ENCODE data around the gene GARIN5B. TPM values are rescaled to one million over a fixed set of nuclear protein-coding genes. Genes with fewer than 3 reads are reported as not detected.

Gene GARIN5B
- total RNA-seq: not detected in 2 replicates

DNA sequence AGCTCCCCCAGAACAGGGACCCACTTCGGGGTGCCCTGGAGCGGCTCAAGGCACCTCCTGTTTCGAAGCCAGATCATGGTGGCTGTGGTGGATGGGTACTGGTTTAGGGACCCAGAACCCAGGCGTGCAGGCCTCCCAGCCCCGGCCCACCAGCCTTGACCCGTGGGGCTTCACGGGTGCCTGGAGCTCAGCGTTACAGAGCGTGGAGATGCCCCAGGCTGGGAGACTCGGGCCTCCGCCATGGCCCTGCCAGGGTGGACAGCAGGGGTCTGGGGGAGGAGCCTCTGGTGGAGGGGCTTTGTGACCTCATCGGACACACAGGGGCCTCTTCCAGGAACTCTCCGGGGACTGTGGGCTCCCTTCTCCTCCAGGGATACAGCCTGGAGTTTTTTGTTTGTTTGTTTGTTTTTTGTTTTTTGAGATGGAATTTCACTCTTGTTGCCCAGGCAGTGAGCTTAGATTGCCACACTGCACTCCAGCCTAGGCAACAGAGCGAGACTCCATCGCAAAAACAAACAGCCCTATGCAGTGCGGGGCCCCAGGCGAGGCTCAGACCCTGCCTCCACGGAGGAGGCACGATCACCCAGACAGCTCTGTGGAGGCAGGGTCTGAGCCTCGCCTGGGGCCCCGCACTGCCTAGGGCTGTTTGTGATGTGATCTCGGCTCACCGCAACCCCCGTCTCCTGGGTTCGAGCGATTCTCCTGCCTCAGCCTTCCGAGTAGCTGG lies at the start of gene GARIN5B:
GARIN5B (minus strand) TSS at position 271 of the 727 bp plus-strand sequence; CDS start at position 77, 194 bp downstream.

DNA sequence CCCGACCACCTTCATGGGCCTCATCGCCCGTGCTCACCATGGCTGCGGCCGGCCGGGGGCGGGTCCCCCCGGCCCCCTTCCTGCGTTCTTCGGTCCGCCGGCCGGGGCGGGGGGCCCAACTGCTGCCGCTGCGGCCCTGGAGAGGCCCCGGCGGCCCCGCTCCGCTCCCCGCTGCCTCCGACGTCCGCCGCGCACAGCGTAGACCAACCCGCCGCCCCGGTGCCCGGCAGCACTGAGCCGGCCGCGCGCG lies 44.4 kb upstream of the GARIN5B start, which contains the start of gene UBE2S:
UBE2S (minus strand) TSS at position 239 of the 250 bp plus-strand sequence; CDS start at position 40, 199 bp downstream.

DNA sequence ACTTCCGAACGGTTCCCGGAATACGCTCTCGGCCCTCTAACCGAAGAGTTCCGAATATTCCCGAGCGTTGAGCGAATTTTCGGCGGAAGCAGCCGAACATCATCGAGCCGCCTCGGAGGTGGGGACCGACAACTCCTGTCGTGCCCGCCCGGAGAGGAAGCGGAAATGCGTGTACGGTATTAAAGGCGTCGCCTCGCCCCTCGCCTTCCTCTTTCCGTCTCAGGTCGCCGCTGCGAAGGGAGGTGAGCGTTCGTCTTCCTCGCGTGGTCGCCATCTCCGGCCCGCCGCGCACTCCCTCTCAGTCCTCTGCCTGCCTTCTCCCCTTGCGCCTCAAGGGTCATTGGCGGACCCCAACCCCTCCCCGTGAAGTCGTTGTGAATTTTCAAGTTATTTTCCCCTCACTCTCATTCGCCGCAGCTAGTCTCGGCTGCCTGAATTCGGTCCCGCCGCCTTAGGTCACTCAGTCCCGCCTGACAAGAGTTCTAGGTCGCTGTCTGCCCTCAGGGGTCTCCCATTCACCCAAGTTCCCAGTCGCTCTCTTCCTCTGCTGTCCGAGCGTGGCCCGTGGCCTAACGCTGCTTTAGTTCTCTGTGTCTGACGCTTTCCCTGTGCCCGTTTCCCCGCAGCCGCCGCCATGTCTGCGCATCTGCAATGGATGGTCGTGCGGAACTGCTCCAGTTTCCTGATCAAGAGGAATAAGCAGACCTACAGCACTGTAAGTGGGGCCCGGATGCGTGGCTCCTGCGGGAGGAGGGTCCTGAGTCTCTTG lies 22.8 kb upstream of the GARIN5B start, which contains the start of gene RPL28:
RPL28 (plus strand) TSS at position 209 of the 769 bp plus-strand sequence; CDS start at position 635, 426 bp downstream.

DNA sequence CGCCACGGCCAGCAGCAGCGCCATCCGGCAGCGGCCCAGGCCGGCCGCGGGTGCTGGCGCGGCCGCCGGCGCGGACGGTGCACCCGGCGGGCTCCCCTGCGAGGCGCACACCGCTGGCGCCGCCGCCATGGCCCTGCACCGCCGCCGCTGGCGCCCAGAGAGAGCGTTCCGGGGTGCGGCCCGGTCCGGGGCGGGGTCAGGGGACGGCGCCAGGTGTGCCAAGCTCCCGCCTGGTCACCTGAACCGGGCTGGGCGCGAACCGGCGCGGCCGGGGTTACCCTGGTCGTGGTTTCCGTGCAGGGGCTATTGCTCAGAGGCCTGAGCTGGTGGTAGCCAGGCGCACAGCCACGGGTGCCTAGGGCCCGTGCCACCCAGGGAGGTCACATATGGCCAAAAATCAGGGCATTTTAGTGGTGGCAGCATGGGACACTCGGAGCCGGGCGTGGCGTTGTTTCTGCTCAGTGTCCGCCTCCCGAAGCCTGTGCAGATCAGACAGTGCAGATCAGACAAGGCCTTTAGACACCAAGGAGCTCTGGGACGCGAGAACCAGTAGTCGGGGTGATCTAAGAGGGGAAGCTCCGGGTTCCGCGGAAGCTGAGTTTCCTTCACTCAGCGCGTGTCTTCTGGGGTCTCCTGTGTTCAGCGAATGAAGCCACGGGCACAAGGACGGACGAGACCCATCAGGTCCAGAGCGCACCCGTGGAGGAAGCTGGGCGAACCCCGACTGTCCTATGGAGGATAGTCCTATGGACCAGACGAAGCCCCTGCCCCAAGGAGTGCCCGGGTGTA lies 21.3 kb upstream of the GARIN5B start, which contains the start of gene TMEM238:
TMEM238 (minus strand) TSS at position 162 of the 789 bp plus-strand sequence; CDS start at position 129, 33 bp downstream.

DNA sequence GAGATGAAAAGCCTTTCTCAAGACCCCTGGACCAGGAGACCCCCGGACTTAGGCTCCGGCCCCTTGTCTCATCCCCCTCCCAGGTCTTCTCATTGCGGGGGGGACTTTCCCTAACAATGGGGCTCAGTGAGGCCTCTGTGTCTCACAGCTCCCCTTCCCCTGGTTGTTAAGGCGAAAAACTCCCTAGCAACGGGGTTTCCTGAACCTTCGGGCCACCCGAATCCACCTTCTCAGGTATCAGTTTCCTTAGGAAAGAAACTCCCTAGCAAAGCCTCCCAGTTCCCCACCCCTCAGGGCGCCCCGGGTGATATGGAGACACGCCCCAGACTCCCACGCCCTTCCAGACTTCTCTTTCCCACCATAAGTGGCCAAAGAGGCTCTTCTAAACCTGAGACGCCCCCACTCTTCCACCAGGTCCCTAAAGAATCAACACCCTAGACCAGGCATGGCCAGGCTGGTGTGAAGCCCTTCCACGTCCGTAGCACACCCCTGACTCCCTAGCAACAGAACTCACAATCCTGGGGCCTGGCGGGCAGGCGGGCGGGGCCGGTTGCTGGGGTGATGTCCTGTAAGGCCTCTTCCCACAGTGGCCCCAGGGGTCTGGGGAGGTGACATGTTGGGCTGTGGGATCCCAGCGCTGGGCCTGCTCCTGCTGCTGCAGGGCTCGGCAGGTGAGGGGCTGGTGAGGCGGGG lies 13.3 kb upstream of the GARIN5B start, which contains the start of gene TMEM190:
TMEM190 (plus strand) TSS at position 586 of the 693 bp plus-strand sequence; CDS start at position 614, 28 bp downstream.

DNA sequence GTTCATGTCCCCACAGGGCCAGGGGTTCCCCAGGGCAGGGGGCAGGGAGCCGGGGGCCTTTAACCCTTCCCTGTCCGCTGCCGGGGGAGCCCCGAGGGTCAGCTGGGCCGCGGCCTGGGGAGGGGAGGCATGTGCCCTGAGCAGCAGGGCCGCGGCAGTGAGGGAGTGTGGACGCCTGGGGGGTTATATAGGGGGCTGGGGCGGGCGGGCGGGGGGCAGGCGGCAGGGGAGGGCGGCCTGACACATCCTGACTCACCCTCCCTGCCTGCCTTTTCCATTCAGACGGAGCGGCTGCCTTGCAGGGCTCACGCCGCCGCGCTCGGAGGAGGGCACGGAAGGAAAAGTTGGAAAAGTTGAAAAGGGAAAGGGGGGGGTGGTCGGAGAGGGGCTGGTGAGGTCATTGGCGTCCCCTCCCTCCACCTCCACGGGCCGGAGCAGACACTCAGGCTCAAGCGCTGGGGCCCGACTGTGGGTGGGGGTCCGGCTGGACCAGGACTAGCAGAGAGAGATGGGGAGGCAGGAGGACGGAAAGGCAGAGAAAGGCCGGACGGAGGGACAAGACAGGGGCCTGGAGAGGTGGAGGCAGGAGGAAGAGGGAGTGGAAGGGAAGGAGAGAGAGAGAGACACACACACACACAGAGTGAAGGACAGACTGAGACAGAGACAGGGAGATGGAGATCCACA lies 7.4 kb upstream of the GARIN5B start, which contains the start of gene IL11:
IL11 (minus strand) TSS at position 159 of the 684 bp plus-strand sequence; CDS start at position 6, 153 bp downstream.

DNA sequence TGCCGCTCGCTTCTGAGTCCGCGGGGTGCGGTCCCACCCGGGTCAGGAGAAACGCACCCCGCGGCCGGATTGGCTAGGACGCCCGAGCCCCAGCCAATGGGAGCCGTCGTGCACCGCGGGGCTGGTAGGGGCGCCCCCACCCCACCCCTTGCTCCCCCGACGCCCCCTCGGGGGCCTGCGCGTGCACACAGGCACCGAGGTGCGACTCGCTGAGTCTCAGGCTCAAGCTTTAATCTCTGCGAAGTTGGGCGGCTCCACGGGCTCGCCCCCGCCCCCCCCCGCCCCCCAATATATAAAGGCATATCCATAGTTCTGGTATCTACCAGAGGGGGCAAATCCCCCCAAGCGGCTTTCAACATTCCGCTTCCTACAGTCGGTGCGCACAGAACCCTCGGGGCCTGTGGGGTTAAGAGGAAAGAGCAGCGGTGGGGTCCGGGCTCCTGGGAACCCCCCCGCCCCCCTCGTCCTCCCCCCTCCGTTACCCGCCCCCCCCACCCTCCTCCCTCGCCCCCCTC lies 8.3 kb downstream of the GARIN5B start, which contains the start of gene COX6B2:
COX6B2 (minus strand) TSS at position 22 of the 515 bp plus-strand sequence. CDS start 198 bp downstream, outside the sequence.

DNA sequence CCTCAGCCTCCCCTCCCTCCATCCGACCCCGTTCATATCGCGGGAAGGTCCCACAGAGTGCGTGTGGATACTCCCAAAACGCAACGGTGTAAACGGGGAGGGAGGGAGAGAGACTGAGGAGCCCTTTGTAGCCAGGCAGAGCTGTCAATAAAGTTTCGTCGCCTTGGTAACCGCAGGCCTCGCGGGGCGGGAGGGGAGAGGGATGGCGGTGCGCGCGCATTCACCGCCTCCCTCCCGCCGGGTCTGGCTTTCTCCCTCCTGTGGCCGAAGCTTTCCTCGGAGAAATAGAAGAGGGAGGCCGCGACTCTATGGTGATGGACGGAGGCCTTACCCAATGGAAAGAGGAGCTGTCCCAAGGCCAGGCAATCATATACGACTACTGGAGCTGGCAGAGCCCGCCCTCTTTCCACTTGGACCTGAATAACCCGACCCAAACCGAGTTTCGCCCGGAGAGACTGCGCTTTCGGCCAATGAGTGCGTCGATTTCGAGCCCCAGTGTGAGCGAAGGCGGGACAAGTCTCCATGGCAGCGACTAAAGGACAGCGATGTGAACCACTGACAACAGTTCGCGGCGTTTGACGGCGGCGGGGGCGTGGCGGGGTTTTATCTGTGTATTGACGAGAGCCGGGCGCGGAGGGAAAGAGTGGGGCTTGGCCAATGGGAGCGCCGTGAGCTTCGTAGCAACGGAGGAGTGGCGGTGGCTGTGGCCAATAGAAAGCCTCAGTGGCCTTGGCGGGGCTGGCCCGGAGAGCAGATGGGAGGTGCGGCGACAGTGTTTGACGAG lies 23.8 kb downstream of the GARIN5B start, which contains the start of gene KMT5C:
KMT5C (plus strand) TSS at position 772 of the 784 bp plus-strand sequence. CDS start 2,061 bp downstream, outside the sequence.

DNA sequence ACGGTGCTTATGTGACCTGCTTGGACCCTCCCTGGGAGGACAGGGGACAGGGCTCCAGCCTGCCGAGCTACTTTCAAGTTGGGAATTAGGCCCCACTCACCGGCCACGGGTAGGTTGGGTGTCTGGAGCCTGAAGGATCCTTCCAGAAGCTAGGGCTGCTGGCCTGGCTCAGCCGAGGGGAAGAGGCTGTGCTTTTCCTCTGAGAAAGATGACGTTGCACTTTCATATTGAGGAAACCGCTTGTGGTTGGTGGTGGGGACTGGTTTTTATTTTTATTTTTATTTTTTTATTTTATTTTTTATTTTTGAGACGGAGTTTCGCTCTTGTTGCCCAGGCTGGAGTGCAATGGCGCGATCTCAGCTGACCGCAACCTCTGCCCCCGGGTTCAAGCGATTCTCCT lies 37.9 kb downstream of the GARIN5B start, which contains the start of gene TMEM150B:
TMEM150B (minus strand) TSS at position 170 of the 400 bp plus-strand sequence. CDS start 4,305 bp downstream, outside the sequence.

Other genes starting within 250 kb of the GARIN5B start
- gene PPP1R12C, start 245.6 kb downstream of the GARIN5B start, total RNA-seq: 55.5 and 57.8 TPM in 2 replicates
- 0.34 and 0.89 TPM in 2 replicates for gene TNNT1, start 214.1 kb downstream of the GARIN5B start, total RNA-seq
- gene TNNI3, start 205.5 kb downstream of the GARIN5B start, total RNA-seq: not detected in 2 replicates
- gene DNAAF3, start 196.6 kb downstream of the GARIN5B start, total RNA-seq: 0.15 and 0.34 TPM in 2 replicates
- not detected in 2 replicates for gene SYT5, start 183.0 kb downstream of the GARIN5B start, total RNA-seq
- 0.74 and 1.0 TPM in 2 replicates for gene PTPRH, start 153.8 kb downstream of the GARIN5B start, total RNA-seq
- 0.84 and 1.2 TPM in 2 replicates for gene TMEM86B, start 134.5 kb downstream of the GARIN5B start, total RNA-seq
- 30.8 and 31.7 TPM in 2 replicates for gene PPP6R1, start 104.2 kb downstream of the GARIN5B start, total RNA-seq
- gene HSPBP1, start 83.2 kb downstream of the GARIN5B start, total RNA-seq: 51.3 and 58.7 TPM in 2 replicates
- 4.9 and 5.8 TPM in 2 replicates for gene BRSK1, start 79.3 kb downstream of the GARIN5B start, total RNA-seq
- gene TMEM150B, start 37.9 kb downstream of the GARIN5B start, total RNA-seq: not detected in 2 replicates
- 5.5 and 7.4 TPM in 2 replicates for gene KMT5C, start 23.4 kb downstream of the GARIN5B start, total RNA-seq
- 0.30 TPM in 1 of 2 replicates, not detected in the other for gene COX6B2, start 8.5 kb downstream of the GARIN5B start, total RNA-seq
- gene IL11, start 7.2 kb upstream of the GARIN5B start, total RNA-seq: 2.4 and 10.4 TPM in 2 replicates
- gene TMEM190, start 13.6 kb upstream of the GARIN5B start, total RNA-seq: not detected in 2 replicates
- gene TMEM238, start 21.0 kb upstream of the GARIN5B start, total RNA-seq: 0.17 and 1.8 TPM in 2 replicates
- 462 and 817 TPM in 2 replicates for gene RPL28, start 22.7 kb upstream of the GARIN5B start, total RNA-seq
- gene UBE2S, start 44.5 kb upstream of the GARIN5B start, total RNA-seq: 249 and 263 TPM in 2 replicates
- gene SHISA7, start 80.0 kb upstream of the GARIN5B start, total RNA-seq: not detected in 2 replicates
- 74.8 and 86.4 TPM in 2 replicates for gene ISOC2, start 98.4 kb upstream of the GARIN5B start, total RNA-seq
- gene C19orf85, start 101.5 kb upstream of the GARIN5B start, total RNA-seq: not detected in 2 replicates
- gene ZNF628, start 113.4 kb upstream of the GARIN5B start, total RNA-seq: 5.4 and 9.4 TPM in 2 replicates
- gene NAT14, start 121.9 kb upstream of the GARIN5B start, total RNA-seq: 25.1 and 29.8 TPM in 2 replicates
- gene SSC5D, start 125.2 kb upstream of the GARIN5B start, total RNA-seq: 0.89 and 1.7 TPM in 2 replicates
- not detected in 2 replicates for gene SBK2, start 173.9 kb upstream of the GARIN5B start, total RNA-seq
- 0.15 TPM in 1 of 2 replicates, not detected in the other for gene SBK3, start 182.3 kb upstream of the GARIN5B start, total RNA-seq
- 5.0 and 5.2 TPM in 2 replicates for gene ZNF579, start 217.6 kb upstream of the GARIN5B start, total RNA-seq
- 4.5 and 4.9 TPM in 2 replicates for gene FIZ1, start 236.3 kb upstream of the GARIN5B start, total RNA-seq
- gene ZNF524, start 237.0 kb upstream of the GARIN5B start, total RNA-seq: 19.3 and 19.7 TPM in 2 replicates
- 2.4 and 3.2 TPM in 2 replicates for gene ZNF865, start 242.4 kb upstream of the GARIN5B start, total RNA-seq